SK-N-SH treated with all-trans-retinoic acid at 6 μM for 48 hours (cell line): ENCODE data around the gene DLG2.

Experiments
- ESRRG ChIP-seq: fragments of 250-450 bp; sonication (Bioruptor Pico); IDR thresholded peaks from 2 replicates; pipeline ENCODE4 v1.6.1; 2021; ENCODE audit warnings: mild to moderate bottlenecking
- GLIS3 ChIP-seq: fragments of 250-450 bp; sonication (Bioruptor Pico); IDR thresholded peaks from 2 replicates; pipeline ENCODE4 v1.5.0; 2020; ENCODE audit warnings: mild to moderate bottlenecking, moderate library complexity
- PATZ1 ChIP-seq: fragments of 250-450 bp; sonication (Bioruptor Pico); IDR thresholded peaks from 2 replicates; pipeline ENCODE4 v1.8.0; 2020; ENCODE audit warnings: mild to moderate bottlenecking, moderate library complexity, borderline replicate concordance
- RARB ChIP-seq: fragments of 250-450 bp; sonication (Bioruptor Pico); IDR thresholded peaks from 2 replicates; pipeline ENCODE4 v1.8.0; 2021; ENCODE audit warnings: mild to moderate bottlenecking, moderate library complexity
- TCF4 ChIP-seq: fragments of 250-450 bp; sonication (Bioruptor Pico); IDR thresholded peaks from 2 replicates; pipeline ENCODE4 v1.8.0; 2021; ENCODE audit warnings: mild to moderate bottlenecking, moderate library complexity, borderline replicate concordance
- TOX ChIP-seq: fragments of 250-450 bp; sonication (Bioruptor Pico); IDR thresholded peaks from 2 replicates; pipeline ENCODE4 v1.8.0; 2021; ENCODE audit warnings: mild to moderate bottlenecking, moderate library complexity, borderline replicate concordance
- TSHZ2 ChIP-seq: fragments of 250-450 bp; sonication (Bioruptor Pico); IDR thresholded peaks from 2 replicates; pipeline ENCODE4 v1.5.0; 2020; ENCODE audit warnings: mild to moderate bottlenecking, moderate library complexity
- ZC3H10 ChIP-seq: fragments of 250-450 bp; sonication (Bioruptor Pico); IDR thresholded peaks from 2 replicates; pipeline ENCODE4 v1.5.1; 2021; ENCODE audit warnings: mild to moderate bottlenecking, moderate library complexity
- ZFP30 ChIP-seq: fragments of 450-650 bp; formaldehyde crosslinking; IDR thresholded peaks from 2 replicates; pipeline ENCODE4 v1.5.0; 2022; ENCODE audit warnings: mild to moderate bottlenecking, moderate library complexity
- ZNF70 ChIP-seq: fragments of 450-650 bp; formaldehyde crosslinking; IDR thresholded peaks from 2 replicates; pipeline ENCODE4 v1.5.0; 2020; ENCODE audit warnings: mild to moderate bottlenecking, moderate library complexity
- ZNF8 ChIP-seq: fragments of 450-650 bp; formaldehyde crosslinking; IDR thresholded peaks from 2 replicates; pipeline ENCODE4 v1.5.0; 2020; ENCODE audit warnings: mild to moderate bottlenecking, moderate library complexity
- TF ChIP-seq, protein P1 (sequence below): fragments of 250-450 bp; sonication (Bioruptor Pico); IDR thresholded peaks from 2 replicates; pipeline ENCODE4 v1.5.1; 2021; ENCODE audit warnings: mild to moderate bottlenecking, moderate library complexity

DNA sequence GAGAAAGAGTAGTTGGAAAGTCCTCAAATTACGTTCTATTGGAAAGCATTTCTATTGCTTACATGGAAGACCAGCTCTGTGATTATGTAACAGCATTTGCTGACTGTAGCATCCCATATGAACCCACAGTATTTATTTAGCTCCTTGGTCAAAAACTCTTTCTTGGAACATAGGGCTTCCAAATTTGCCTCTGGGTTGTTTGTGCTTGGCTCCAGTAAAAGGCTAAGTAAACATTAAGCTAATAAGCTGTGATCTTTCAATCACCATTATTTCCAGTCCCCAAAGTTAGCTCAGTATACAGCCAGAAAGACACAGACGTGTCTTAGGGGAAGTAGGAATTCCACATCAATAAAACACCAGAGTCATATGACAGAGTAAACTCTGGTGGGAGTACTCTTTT, 668.8 kb downstream of the DLG2 start:
- TF ChIP-seq RARB (CRISPR knock-in tag) = no peak
- TF ChIP-seq TCF4 (CRISPR knock-in tag) = no peak
- TF ChIP-seq ESRRG (CRISPR knock-in tag) = no peak
- no peak for TF ChIP-seq ZC3H10 (CRISPR knock-in tag)
- no peak for TF ChIP-seq ZNF70
- TF ChIP-seq TSHZ2 (CRISPR knock-in tag) = no peak
- TF ChIP-seq ZFP30 = no peak
- TF ChIP-seq TOX (CRISPR knock-in tag) = no peak
- no peak for TF ChIP-seq PATZ1
- TF ChIP-seq GLIS3 = no peak
- TF ChIP-seq, protein P1, sequence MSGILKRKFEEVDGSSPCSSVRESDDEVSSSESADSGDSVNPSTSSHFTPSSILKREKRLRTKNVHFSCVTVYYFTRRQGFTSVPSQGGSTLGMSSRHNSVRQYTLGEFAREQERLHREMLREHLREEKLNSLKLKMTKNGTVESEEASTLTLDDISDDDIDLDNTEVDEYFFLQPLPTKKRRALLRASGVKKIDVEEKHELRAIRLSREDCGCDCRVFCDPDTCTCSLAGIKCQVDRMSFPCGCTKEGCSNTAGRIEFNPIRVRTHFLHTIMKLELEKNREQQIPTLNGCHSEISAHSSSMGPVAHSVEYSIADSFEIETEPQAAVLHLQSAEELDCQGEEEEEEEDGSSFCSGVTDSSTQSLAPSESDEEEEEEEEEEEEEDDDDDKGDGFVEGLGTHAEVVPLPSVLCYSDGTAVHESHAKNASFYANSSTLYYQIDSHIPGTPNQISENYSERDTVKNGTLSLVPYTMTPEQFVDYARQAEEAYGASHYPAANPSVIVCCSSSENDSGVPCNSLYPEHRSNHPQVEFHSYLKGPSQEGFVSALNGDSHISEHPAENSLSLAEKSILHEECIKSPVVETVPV (CRISPR knock-in tag) = no peak
- TF ChIP-seq ZNF8 (CRISPR knock-in tag) = no peak
